Tibial nerve (tissue), 4 donors: ENCODE results near the gene NUDT7. TPM values are rescaled to one million over a fixed set of nuclear protein-coding genes. Genes with fewer than 3 reads are reported as not detected.

Source experiments
- DNase-seq, 2 donors: peaks; one replicate each; pipeline ENCODE4 v3.0.0-alpha.2; 2019; ENCODE audit warnings: low spot score in 2 of 2
- H3K27ac ChIP-seq, 4 donors: fragments of 200-600 bp; sonication (generic) in 3 of 4; one replicate each; pipeline ENCODE4 v1.5.1; 2017 to 2019; ENCODE audit warnings: mild to moderate bottlenecking in 1 of 4
- H3K27me3 ChIP-seq, 2 donors: fragments of 200-600 bp; sonication (generic) in 1 of 2; one replicate each; pipeline versions ENCODE4 v1.5.1 to v1.6.0; 2017 to 2019
- H3K36me3 ChIP-seq, 3 donors: fragments of 200-600 bp; sonication (generic); one replicate each; pipeline ENCODE4 v1.5.1; 2018 to 2019
- H3K4me1 ChIP-seq, 4 donors: fragments of 200-600 bp; sonication (generic) in 3 of 4; one replicate each; pipeline ENCODE4 v1.5.1; 2017 to 2019
- H3K4me3 ChIP-seq, 4 donors: fragments of 200-600 bp; sonication (generic) in 3 of 4; one replicate each; pipeline ENCODE4 v1.5.1; 2017 to 2019; ENCODE audit warnings: mild to moderate bottlenecking in 1 of 4, moderate library complexity in 1 of 4
- H3K9me3 ChIP-seq, 4 donors: fragments of 200-600 bp; sonication (generic) in 3 of 4; one replicate each; pipeline ENCODE4 v1.5.1; 2017 to 2019
- EP300 ChIP-seq, 2 donors: sonication (generic); formaldehyde crosslinking; IDR thresholded peaks; one replicate each; pipeline ENCODE4 v1.6.1; 2017; ENCODE audit warnings: antibody characterized with exemption in 2 of 2, mild to moderate bottlenecking in 1 of 2
- POLR2A ChIP-seq, 2 donors: fragments of 450-650 bp; IDR thresholded peaks; one replicate each; pipeline ENCODE4 v1.6.1; 2017; ENCODE audit warnings: antibody characterized with exemption in 2 of 2, mild to moderate bottlenecking in 2 of 2, moderate library complexity in 2 of 2
- WGBS, 2 donors: methylation state at CpG; one replicate each; pipeline ENCODE4 v1.1.5; 2018; 5-methylcytosine and 5-hydroxymethylcytosine counted together
- total RNA-seq, 4 donors: library from RNA; depleted of rRNA; stranded (reverse); fragments of >200 nt; gene quantifications; one replicate each; pipeline ENCODE4 v1.1.0, GENCODE V29; 2016
- TF ChIP-seq, protein P1 (sequence below), 5 experiments: fragments of 200-600 bp in 3 of 5; fragments of 450-650 bp in 2 of 5; sonication (generic) in 3 of 5; IDR thresholded peaks; one replicate each; pipeline ENCODE4 v1.5.1; 2016 to 2019; ENCODE audit warnings: antibody characterized with exemption in 5 of 5, mild to moderate bottlenecking in 3 of 5, moderate library complexity in 2 of 5

The NUDT7 gene
- total RNA-seq, 4 donors from 2014 or later = 4.3 to 22.7 (median 11.6) TPM

DNA sequence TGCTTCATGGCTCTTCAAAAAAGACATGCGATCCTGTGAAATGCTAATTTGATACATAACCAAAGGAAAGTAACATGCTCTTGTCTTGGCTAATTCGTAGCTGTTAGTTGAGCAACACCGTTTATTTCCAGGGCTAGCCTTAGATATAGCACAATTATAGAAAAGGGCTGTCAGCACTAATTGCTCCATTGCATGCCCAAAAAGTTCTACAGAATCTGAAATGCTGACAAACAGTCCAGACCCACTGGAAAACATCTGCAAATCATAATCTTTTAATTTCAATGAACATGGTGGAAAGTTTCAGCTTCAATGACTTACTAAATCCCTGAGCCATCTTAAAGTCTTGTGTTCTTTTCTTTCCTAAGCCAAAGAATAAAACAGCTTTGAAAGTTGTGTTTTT, 42.9 kb upstream of the NUDT7 start:
- no peaks in the 10 kb centered on the region for H3K27me3 ChIP-seq
- no peak overlapping the region for H3K4me3 ChIP-seq
- TF ChIP-seq POLR2A (IDR thresholded peaks at IDR 0.05) (no peak), EP300 (IDR thresholded peaks at IDR 0.05) (no peak)
- TF ChIP-seq, protein P1, sequence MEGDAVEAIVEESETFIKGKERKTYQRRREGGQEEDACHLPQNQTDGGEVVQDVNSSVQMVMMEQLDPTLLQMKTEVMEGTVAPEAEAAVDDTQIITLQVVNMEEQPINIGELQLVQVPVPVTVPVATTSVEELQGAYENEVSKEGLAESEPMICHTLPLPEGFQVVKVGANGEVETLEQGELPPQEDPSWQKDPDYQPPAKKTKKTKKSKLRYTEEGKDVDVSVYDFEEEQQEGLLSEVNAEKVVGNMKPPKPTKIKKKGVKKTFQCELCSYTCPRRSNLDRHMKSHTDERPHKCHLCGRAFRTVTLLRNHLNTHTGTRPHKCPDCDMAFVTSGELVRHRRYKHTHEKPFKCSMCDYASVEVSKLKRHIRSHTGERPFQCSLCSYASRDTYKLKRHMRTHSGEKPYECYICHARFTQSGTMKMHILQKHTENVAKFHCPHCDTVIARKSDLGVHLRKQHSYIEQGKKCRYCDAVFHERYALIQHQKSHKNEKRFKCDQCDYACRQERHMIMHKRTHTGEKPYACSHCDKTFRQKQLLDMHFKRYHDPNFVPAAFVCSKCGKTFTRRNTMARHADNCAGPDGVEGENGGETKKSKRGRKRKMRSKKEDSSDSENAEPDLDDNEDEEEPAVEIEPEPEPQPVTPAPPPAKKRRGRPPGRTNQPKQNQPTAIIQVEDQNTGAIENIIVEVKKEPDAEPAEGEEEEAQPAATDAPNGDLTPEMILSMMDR (IDR thresholded peaks at IDR 0.05) = no peak
- DNase-seq = no peak
- H3K9me3 ChIP-seq = no peaks in the 10 kb centered on the region
- 61 to 63% methylated on average over 3 of the region's 3 CpGs for WGBS, 2 donors
- peaks cover 0 to 18% (median 0%) of the 10 kb centered on the region in 4 donors for H3K4me1 ChIP-seq
- no peak overlapping the region for H3K27ac ChIP-seq
- no peaks in the 10 kb centered on the region for H3K36me3 ChIP-seq

DNA sequence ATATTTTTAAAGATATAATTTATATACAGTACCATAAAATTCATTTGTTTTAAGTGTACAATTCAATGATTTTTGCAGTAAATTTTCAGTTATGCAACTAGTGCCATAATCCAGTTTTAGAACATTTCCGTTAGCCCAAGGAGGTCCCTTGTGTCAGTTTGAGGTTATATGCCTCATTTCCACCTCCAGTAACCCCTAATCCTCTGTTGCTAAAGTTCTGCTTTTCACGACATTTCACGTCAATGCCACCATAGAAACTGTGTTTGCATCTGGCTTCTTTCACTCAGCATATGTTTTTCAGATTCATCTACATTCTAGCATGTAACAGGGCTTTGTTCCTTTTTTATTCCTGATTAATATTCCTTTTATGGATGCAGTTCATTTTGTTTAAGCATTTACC, 42.4 kb upstream of the NUDT7 start:
- H3K4me3 ChIP-seq = no peak overlapping the region
- H3K9me3 ChIP-seq = no peaks in the 10 kb centered on the region
- no peak for TF ChIP-seq POLR2A (IDR thresholded peaks at IDR 0.05)
- TF ChIP-seq EP300 (IDR thresholded peaks at IDR 0.05) = no peak
- TF ChIP-seq, protein P1 (IDR thresholded peaks at IDR 0.05) = no peak
- no peak for DNase-seq
- no peaks in the 10 kb centered on the region for H3K27me3 ChIP-seq
- 45 to 50% methylated on average over 3 of the region's 3 CpGs for WGBS, 2 donors
- no peaks in the 10 kb centered on the region for H3K36me3 ChIP-seq
- H3K4me1 ChIP-seq = peaks cover 0 to 18% (median 0%) of the 10 kb centered on the region in 4 donors
- no peak overlapping the region for H3K27ac ChIP-seq

DNA sequence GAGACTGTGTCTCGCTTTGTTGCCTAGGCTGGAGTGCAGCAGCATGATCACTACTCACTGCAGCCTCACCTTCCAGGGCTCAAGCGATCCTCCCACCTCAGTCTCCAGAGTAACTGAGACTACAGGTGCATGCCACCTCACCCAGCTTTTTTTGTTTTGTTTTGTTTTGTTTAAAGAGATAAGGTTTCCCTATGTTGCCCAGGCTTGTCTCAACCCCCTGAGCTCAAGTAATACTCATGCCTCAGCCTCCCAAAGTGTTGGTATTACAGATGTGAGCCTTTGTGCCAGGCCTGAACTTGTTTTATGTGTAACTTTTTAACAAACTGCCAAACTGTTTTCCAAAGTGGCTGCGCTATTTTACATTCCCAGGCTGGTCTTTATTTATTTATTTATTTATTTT, 41.8 kb upstream of the NUDT7 start:
- Histone ChIP-seq H3K27ac (no peak overlapping the region), H3K27me3 (no peaks in the 10 kb centered on the region), H3K36me3 (no peaks in the 10 kb centered on the region), H3K4me1 (peaks cover 0 to 16% (median 0%) of the 10 kb centered on the region in 4 donors), H3K4me3 (no peak overlapping the region), H3K9me3 (no peaks in the 10 kb centered on the region)
- no peak for DNase-seq
- WGBS, 2 donors = 97 to 99% methylated on average over 3 of the region's 3 CpGs
- no peak for TF ChIP-seq POLR2A (IDR thresholded peaks at IDR 0.05)
- TF ChIP-seq EP300 (IDR thresholded peaks at IDR 0.05) = no peak
- TF ChIP-seq, protein P1 (IDR thresholded peaks at IDR 0.05) = no peak

DNA sequence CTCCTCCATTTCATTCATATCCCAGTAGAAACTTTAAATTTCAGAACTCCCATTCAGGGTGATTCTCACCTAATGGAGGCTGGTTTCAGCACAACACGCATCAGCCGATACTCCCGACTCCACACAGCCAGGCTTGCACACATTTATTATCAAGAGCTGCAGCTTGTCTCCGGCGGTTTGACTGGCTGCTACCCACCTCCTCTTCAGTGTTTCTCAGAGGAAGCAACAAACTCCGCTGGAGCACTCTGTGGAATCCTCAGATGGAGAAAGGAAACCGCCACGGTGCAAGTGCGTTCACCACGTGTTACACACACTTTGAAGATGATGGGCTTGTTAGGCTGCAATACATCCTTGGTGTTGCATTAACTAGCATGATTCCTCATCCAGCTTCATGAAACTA, 39.7 kb upstream of the NUDT7 start:
- H3K36me3 ChIP-seq = no peaks in the 10 kb centered on the region
- H3K4me3 ChIP-seq = no peak overlapping the region
- H3K9me3 ChIP-seq = no peaks in the 10 kb centered on the region
- 81 to 89% methylated on average over 10 of the region's 10 CpGs for WGBS, 2 donors
- no peak for DNase-seq
- peaks cover 0 to 11% (median 0%) of the 10 kb centered on the region in 4 donors for H3K4me1 ChIP-seq
- TF ChIP-seq POLR2A (IDR thresholded peaks at IDR 0.05) (no peak), EP300 (IDR thresholded peaks at IDR 0.05) (no peak)
- TF ChIP-seq, protein P1 (IDR thresholded peaks at IDR 0.05) = no peak
- H3K27me3 ChIP-seq = no peaks in the 10 kb centered on the region
- H3K27ac ChIP-seq = no peak overlapping the region

DNA sequence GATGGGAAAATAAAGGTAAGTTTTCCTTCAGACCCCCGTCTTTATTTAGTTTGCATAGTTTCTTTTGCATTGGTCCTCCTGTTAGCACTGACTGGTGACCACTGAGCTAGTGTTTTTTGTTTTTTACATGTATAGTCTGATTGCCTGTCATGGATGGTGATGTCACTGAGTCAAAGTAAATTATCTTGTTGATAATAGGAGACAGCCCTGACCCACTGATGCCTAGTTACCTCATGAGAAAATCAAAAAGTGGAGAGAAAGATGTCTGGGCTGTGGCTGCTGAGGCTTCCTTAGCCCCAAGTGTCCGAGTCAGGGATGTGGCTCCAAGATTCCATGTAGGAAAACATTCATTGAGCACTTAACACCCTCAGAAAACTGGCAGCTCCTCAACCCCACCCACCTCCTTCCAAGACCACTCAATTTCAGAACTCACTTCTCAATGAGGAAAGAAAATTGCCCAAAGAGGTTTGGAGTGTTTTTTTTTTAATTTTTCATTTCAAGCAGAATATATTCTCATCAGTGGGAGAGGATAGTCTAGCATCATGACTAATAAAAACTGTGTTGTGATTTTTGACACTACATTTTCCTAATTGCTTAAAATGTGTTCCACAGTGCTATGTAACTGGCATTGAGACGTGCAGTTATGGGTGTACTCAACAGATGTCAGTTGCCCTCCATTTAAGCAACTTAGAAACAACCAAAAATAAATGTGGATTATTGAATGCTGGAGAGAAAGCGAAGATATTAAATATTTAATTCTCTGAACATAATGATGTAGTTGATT, 38.7 kb upstream of the NUDT7 start:
- Histone ChIP-seq H3K27ac (no peak overlapping the region), H3K27me3 (no peaks in the 10 kb centered on the region), H3K36me3 (no peaks in the 10 kb centered on the region), H3K4me1 (peaks cover 0 to 11% (median 0%) of the 10 kb centered on the region in 4 donors), H3K9me3 (no peaks in the 10 kb centered on the region), H3K4me3 (no peak overlapping the region)
- TF ChIP-seq EP300 (IDR thresholded peaks at IDR 0.05) (no peak), POLR2A (IDR thresholded peaks at IDR 0.05) (no peak)
- TF ChIP-seq, protein P1 (IDR thresholded peaks at IDR 0.05) = no peak
- DNase-seq = no peak
- WGBS, 2 donors = 64 to 70% methylated on average over 4 of the region's 4 CpGs
